SK-N-SH treated with all-trans-retinoic acid at 6 μM for 48 hours (cell line): ENCODE measurements around the gene APBB1IP.
"Not testable (repeated sequence)": the region's sequence is repeated elsewhere in the genome, so short reads cannot be mapped to it uniquely, and the experiment has no call there.

Experiments used
- ATAC-seq: fragments of 200-7000 bp; cut with Tn5 transposase; 3 replicates; pipeline ENCODE4 v1.9.1; 2020; ENCODE audit warnings: mild to moderate bottlenecking, moderate library complexity
- ARNTL ChIP-seq: fragments of 450-650 bp; formaldehyde crosslinking; IDR thresholded peaks from 2 replicates; pipeline ENCODE4 v1.5.0; 2020; ENCODE audit warnings: low read depth, mild to moderate bottlenecking, moderate library complexity, borderline replicate concordance
- BACH2 ChIP-seq: fragments of 250-450 bp; sonication (Bioruptor Pico); IDR thresholded peaks from 2 replicates; pipeline ENCODE4 v1.9.0; 2021; ENCODE audit warnings: mild to moderate bottlenecking, borderline replicate concordance
- ESRRG ChIP-seq: fragments of 250-450 bp; sonication (Bioruptor Pico); IDR thresholded peaks from 2 replicates; pipeline ENCODE4 v1.6.1; 2021; ENCODE audit warnings: mild to moderate bottlenecking
- GLIS3 ChIP-seq: fragments of 250-450 bp; sonication (Bioruptor Pico); IDR thresholded peaks from 2 replicates; pipeline ENCODE4 v1.5.0; 2020; ENCODE audit warnings: mild to moderate bottlenecking, moderate library complexity
- ISL1 ChIP-seq: fragments of 250-450 bp; sonication (Bioruptor Pico); IDR thresholded peaks from 2 replicates; pipeline ENCODE4 v2.1.2; 2022; ENCODE audit warnings: mild to moderate bottlenecking, moderate library complexity
- OSR1 ChIP-seq: fragments of 250-450 bp; sonication (Bioruptor Pico); IDR thresholded peaks from 2 replicates; pipeline ENCODE4 v1.8.0; 2022; ENCODE audit warnings: moderate library complexity, mild to moderate bottlenecking, inconsistent platforms
- PPARA ChIP-seq: fragments of 250-450 bp; sonication (Bioruptor Pico); IDR thresholded peaks from 2 replicates; pipeline ENCODE4 v1.5.0; 2020; ENCODE audit warnings: mild to moderate bottlenecking, borderline replicate concordance
- RARB ChIP-seq: fragments of 250-450 bp; sonication (Bioruptor Pico); IDR thresholded peaks from 2 replicates; pipeline ENCODE4 v1.8.0; 2021; ENCODE audit warnings: mild to moderate bottlenecking, moderate library complexity
- TCF4 ChIP-seq: fragments of 250-450 bp; sonication (Bioruptor Pico); IDR thresholded peaks from 2 replicates; pipeline ENCODE4 v1.8.0; 2021; ENCODE audit warnings: mild to moderate bottlenecking, moderate library complexity, borderline replicate concordance
- TOX ChIP-seq: fragments of 250-450 bp; sonication (Bioruptor Pico); IDR thresholded peaks from 2 replicates; pipeline ENCODE4 v1.8.0; 2021; ENCODE audit warnings: mild to moderate bottlenecking, moderate library complexity, borderline replicate concordance
- ZC3H10 ChIP-seq: fragments of 250-450 bp; sonication (Bioruptor Pico); IDR thresholded peaks from 2 replicates; pipeline ENCODE4 v1.5.1; 2021; ENCODE audit warnings: mild to moderate bottlenecking, moderate library complexity
- ZFP3 ChIP-seq: fragments of 250-450 bp; sonication (Bioruptor Pico); IDR thresholded peaks from 2 replicates; pipeline ENCODE4 v1.5.0; 2020; ENCODE audit warnings: mild to moderate bottlenecking, moderate library complexity
- ZFP30 ChIP-seq: fragments of 450-650 bp; formaldehyde crosslinking; IDR thresholded peaks from 2 replicates; pipeline ENCODE4 v1.5.0; 2022; ENCODE audit warnings: mild to moderate bottlenecking, moderate library complexity
- ZNF565 ChIP-seq: fragments of 450-650 bp; formaldehyde crosslinking; conservative IDR thresholded peaks from 2 replicates; pipeline ENCODE4 v1.5.0; 2020; ENCODE audit warnings: low read depth, mild to moderate bottlenecking, moderate library complexity
- ZNF70 ChIP-seq: fragments of 450-650 bp; formaldehyde crosslinking; IDR thresholded peaks from 2 replicates; pipeline ENCODE4 v1.5.0; 2020; ENCODE audit warnings: mild to moderate bottlenecking, moderate library complexity
- ZNF8 ChIP-seq: fragments of 450-650 bp; formaldehyde crosslinking; IDR thresholded peaks from 2 replicates; pipeline ENCODE4 v1.5.0; 2020; ENCODE audit warnings: mild to moderate bottlenecking, moderate library complexity
- TF ChIP-seq, protein P1 (sequence below): fragments of 250-450 bp; sonication (Bioruptor Pico); IDR thresholded peaks from 2 replicates; pipeline ENCODE4 v1.5.1; 2020; ENCODE audit warnings: low read depth, mild to moderate bottlenecking, moderate library complexity
- TF ChIP-seq, protein P2 (sequence below): fragments of 250-450 bp; sonication (Bioruptor Pico); IDR thresholded peaks from 2 replicates; pipeline ENCODE4 v1.8.0; 2021; ENCODE audit warnings: low read depth, mild to moderate bottlenecking, moderate library complexity, borderline replicate concordance
- TF ChIP-seq, protein P3 (sequence below): fragments of 250-450 bp; sonication (Bioruptor Pico); IDR thresholded peaks from 2 replicates; pipeline ENCODE4 v1.5.1; 2021; ENCODE audit warnings: mild to moderate bottlenecking, moderate library complexity
- TF ChIP-seq, protein P4 (sequence below): fragments of 250-450 bp; sonication (Bioruptor Pico); IDR thresholded peaks from 2 replicates; pipeline ENCODE4 v1.8.0; 2020; ENCODE audit warnings: mild to moderate bottlenecking, moderate library complexity, borderline replicate concordance

Gene APBB1IP

DNA sequence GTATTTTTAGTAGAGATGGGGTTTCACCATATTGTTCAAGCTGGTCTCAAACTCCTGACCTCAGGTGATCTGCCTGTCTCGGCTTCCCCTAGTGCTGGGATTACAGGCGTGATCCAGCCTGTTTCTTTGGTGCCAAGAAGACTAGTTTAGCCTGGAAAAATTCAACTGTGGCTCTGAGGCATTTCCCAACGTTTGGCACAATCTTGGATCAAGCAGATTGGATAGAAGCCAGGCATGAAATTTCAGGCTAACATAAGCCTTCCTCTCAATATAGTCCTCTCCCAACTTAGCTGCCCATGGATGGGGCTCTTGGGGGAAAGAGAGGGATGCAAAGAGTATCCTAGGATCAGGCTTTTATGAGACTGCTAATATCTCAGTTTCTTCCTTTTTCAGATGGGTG, 53.8 kb downstream of the APBB1IP start:
- no peak for TF ChIP-seq TCF4 (CRISPR knock-in tag)
- no peak for TF ChIP-seq ZNF70 (CRISPR knock-in tag)
- no peak for TF ChIP-seq ZNF565
- TF ChIP-seq ARNTL (CRISPR knock-in tag): no peak
- no peak for TF ChIP-seq RARB (CRISPR knock-in tag)
- TF ChIP-seq, protein P1, sequence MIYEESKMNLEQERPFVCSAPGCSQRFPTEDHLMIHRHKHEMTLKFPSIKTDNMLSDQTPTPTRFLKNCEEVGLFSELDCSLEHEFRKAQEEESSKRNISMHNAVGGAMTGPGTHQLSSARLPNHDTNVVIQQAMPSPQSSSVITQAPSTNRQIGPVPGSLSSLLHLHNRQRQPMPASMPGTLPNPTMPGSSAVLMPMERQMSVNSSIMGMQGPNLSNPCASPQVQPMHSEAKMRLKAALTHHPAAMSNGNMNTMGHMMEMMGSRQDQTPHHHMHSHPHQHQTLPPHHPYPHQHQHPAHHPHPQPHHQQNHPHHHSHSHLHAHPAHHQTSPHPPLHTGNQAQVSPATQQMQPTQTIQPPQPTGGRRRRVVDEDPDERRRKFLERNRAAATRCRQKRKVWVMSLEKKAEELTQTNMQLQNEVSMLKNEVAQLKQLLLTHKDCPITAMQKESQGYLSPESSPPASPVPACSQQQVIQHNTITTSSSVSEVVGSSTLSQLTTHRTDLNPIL: no peak
- no peak for TF ChIP-seq ZC3H10
- ATAC-seq: no peak

DNA sequence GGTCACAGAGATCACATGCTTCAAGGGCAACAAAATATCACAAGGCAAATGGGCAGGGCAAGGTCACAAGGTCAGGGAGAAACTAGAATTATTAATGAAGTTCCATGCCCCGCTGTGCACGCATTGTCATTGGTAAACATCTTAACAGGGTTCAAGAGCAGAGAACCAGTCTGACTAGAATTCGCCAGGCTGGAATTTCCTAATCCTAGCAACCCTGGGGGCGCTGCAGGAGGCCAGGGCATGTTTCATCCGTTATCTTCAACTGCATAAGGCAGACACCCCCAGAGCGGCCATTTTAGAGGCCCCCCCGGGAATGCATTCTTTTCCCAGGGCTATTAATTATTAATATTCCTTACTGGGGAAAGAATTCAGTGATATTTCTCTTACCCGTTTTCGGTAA, 54.6 kb downstream of the APBB1IP start:
- not testable (repeated sequence) for ATAC-seq

DNA sequence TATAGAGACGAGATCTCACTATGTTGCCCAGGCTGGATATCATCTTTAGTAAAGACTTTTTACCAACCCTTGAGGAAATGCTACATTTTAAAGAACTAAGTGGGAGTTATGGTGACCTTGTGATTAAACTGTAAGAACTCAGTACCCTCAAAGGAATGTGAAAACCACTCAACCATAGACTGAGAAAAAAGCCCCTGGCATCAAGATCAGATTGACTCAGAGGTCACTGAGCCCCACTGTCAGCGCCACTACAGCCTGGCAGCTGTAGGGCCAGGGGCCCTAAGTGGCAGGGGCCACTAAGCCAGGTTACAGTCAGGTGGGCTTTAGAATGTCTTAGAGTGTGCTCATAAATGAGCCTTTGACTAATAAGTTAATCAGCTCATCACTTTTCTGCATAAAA, 55.9 kb downstream of the APBB1IP start:
- no peak for ATAC-seq
- TF ChIP-seq ZNF565 (no peak), ZC3H10 (no peak), GLIS3 (CRISPR knock-in tag) (no peak), ZNF8 (CRISPR knock-in tag) (no peak), ESRRG (no peak), RARB (CRISPR knock-in tag) (no peak), ZFP3 (CRISPR knock-in tag) (no peak), TCF4 (CRISPR knock-in tag) (no peak)
- TF ChIP-seq, protein P1: no peak
- TF ChIP-seq, protein P2, sequence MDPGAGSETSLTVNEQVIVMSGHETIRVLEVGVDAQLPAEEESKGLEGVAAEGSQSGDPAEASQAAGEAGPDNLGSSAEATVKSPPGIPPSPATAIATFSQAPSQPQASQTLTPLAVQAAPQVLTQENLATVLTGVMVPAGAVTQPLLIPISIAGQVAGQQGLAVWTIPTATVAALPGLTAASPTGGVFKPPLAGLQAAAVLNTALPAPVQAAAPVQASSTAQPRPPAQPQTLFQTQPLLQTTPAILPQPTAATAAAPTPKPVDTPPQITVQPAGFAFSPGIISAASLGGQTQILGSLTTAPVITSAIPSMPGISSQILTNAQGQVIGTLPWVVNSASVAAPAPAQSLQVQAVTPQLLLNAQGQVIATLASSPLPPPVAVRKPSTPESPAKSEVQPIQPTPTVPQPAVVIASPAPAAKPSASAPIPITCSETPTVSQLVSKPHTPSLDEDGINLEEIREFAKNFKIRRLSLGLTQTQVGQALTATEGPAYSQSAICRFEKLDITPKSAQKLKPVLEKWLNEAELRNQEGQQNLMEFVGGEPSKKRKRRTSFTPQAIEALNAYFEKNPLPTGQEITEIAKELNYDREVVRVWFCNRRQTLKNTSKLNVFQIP (CRISPR knock-in tag): no peak
- TF ChIP-seq, protein P3, sequence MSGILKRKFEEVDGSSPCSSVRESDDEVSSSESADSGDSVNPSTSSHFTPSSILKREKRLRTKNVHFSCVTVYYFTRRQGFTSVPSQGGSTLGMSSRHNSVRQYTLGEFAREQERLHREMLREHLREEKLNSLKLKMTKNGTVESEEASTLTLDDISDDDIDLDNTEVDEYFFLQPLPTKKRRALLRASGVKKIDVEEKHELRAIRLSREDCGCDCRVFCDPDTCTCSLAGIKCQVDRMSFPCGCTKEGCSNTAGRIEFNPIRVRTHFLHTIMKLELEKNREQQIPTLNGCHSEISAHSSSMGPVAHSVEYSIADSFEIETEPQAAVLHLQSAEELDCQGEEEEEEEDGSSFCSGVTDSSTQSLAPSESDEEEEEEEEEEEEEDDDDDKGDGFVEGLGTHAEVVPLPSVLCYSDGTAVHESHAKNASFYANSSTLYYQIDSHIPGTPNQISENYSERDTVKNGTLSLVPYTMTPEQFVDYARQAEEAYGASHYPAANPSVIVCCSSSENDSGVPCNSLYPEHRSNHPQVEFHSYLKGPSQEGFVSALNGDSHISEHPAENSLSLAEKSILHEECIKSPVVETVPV: no peak

DNA sequence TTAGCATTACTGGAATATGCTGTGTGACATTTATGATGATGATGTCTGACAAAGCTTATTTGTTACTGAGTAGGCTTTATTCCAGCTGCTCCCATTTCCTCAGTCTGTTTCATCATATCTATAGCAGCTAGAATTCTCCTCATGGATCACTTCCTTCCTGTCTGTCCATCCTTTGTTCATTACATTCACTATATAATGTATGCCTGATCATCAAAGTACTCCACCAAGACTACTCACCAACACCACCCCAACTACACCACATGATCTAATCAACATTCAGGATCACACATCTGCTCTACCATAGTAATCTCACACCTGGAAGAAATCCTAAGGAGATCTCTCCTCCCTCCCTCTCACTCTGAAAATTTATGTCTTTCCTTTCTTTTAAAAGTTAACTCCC, 61.3 kb downstream of the APBB1IP start:
- ATAC-seq: no peak
- TF ChIP-seq, protein P1: no peak
- TF ChIP-seq, protein P3: no peak
- no peak for TF ChIP-seq ISL1
- no peak for TF ChIP-seq ESRRG
- TF ChIP-seq PPARA (CRISPR knock-in tag): no peak
- no peak for TF ChIP-seq ZFP30 (CRISPR knock-in tag)
- TF ChIP-seq ZC3H10: no peak
- TF ChIP-seq, protein P4, sequence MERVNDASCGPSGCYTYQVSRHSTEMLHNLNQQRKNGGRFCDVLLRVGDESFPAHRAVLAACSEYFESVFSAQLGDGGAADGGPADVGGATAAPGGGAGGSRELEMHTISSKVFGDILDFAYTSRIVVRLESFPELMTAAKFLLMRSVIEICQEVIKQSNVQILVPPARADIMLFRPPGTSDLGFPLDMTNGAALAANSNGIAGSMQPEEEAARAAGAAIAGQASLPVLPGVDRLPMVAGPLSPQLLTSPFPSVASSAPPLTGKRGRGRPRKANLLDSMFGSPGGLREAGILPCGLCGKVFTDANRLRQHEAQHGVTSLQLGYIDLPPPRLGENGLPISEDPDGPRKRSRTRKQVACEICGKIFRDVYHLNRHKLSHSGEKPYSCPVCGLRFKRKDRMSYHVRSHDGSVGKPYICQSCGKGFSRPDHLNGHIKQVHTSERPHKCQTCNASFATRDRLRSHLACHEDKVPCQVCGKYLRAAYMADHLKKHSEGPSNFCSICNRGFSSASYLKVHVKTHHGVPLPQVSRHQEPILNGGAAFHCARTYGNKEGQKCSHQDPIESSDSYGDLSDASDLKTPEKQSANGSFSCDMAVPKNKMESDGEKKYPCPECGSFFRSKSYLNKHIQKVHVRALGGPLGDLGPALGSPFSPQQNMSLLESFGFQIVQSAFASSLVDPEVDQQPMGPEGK (CRISPR knock-in tag): no peak
- TF ChIP-seq ZNF8 (CRISPR knock-in tag): no peak
- no peak for TF ChIP-seq GLIS3 (CRISPR knock-in tag)
- no peak for TF ChIP-seq TOX (CRISPR knock-in tag)
- no peak for TF ChIP-seq BACH2 (CRISPR knock-in tag)
- no peak for TF ChIP-seq OSR1 (CRISPR knock-in tag)
- TF ChIP-seq, all 23 proteins: peak for 0
